WERI-Rb-1 (cell line): Measurements from ENCODE around the gene ANKRD44.

Source experiments
- DNase-seq: peaks from one replicate; pipeline ENCODE4 v3.0.0-alpha.2; 2020
- H3K27ac ChIP-seq: fragments of 250-450 bp; sonication (Bioruptor Pico); 2 replicates; pipeline ENCODE4 v1.5.1; 2020; ENCODE audit warnings: mild to moderate bottlenecking, moderate library complexity
- H3K27me3 ChIP-seq: fragments of 250-450 bp; sonication (Bioruptor Pico); 2 replicates; pipeline ENCODE4 v1.5.1; 2021; ENCODE audit warnings: mild to moderate bottlenecking, low read depth, moderate library complexity; ENCODE audit not compliant: insufficient read depth, severe bottlenecking
- H3K36me3 ChIP-seq: fragments of 250-450 bp; sonication (Bioruptor Pico); 2 replicates; pipeline ENCODE4 v1.5.1; 2020; ENCODE audit warnings: mild to moderate bottlenecking, moderate library complexity
- H3K4me3 ChIP-seq: 2 replicates; pipeline ENCODE4 v1.5.1; 2011; ENCODE audit warnings: low read depth, mild to moderate bottlenecking, control low read depth, low read length
- H3K9me3 ChIP-seq: fragments of 250-450 bp; sonication (Bioruptor Pico); 2 replicates; pipeline ENCODE4 v1.5.1; 2021; ENCODE audit warnings: mild to moderate bottlenecking, moderate library complexity; ENCODE audit not compliant: severe bottlenecking
- CTCF ChIP-seq: IDR thresholded peaks from 2 replicates; pipeline ENCODE4 v1.5.1; 2011; ENCODE audit warnings: low read depth, mild to moderate bottlenecking, control low read depth, inconsistent platforms, low read length

ANKRD44 gene

GRCh38 chr2:197248623-197249022, 62.0 kb downstream of the ANKRD44 start:
- no peak for DNase-seq
- no peak for TF ChIP-seq CTCF
- H3K27ac ChIP-seq: no peak overlapping the region
- H3K9me3 ChIP-seq: no peaks in the 10 kb centered on the region
- H3K4me3 ChIP-seq: no peak overlapping the region
- H3K27me3 ChIP-seq: no peaks in the 10 kb centered on the region
- H3K36me3 ChIP-seq: no peaks in the 10 kb centered on the region

- H3K36me3 ChIP-seq: no peaks in the 10 kb centered on the region
- no peak for TF ChIP-seq CTCF
- H3K27me3 ChIP-seq: no peaks in the 10 kb centered on the region
Measured at GRCh38 chr2:197248001-197248401, 62.6 kb downstream of the ANKRD44 start.

GRCh38 chr2:197247083-197247482, 63.5 kb downstream of the ANKRD44 start:
- Histone ChIP-seq H3K9me3 (no peaks in the 10 kb centered on the region), H3K27ac (no peak overlapping the region), H3K27me3 (no peaks in the 10 kb centered on the region), H3K36me3 (no peaks in the 10 kb centered on the region), H3K4me3 (no peak overlapping the region)
- DNase-seq: no peak
- TF ChIP-seq CTCF: no peak

More at GRCh38 chr2:197248001-197248401, 62.6 kb downstream of the ANKRD44 start:
- no peak overlapping the region for H3K27ac ChIP-seq
- no peaks in the 10 kb centered on the region for H3K9me3 ChIP-seq
- no peak for DNase-seq
- H3K4me3 ChIP-seq: no peak overlapping the region

DNA sequence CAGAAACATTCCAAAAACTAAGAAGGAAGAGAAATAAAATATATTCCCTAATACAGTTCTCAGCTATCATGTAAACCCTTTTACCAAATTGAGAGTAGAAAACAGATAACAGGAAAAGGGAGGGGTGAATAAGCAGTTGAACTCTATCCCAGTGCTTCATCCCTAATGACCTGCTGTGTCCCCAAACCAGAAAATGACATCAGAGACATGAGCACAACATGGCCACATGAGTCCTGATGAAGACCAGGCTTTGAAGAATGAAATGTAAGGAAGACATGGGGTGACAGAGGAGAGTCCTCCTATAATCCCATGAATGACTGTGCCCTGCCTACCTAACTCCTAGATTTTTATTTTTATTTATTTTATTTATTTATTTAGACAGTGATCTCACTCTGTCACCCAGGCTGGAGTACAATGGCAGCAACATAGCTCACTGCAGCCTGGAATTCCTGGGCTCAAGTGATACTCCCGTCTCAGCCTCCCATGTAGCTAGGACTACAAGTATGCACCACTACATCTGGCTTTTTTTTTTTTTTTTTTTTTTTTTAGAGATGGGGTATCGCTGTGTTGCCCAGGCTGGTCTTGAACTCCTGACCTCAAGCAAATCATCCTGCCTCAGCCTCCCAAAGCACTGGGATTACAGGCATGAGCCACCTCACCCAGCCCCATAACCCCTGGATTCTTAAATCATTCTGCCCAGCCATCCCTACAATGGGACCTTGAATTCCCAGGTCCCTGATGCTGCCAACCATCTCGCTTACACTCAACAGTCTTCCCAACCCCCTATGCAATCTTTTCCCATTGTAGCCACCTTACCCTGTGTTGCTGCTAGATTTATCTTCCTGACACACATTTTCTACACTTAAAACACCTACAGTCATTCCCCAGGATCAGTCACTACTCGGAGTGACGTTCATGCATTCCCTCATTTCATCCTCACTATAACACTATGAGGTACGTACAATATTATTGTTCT, 64.5 kb downstream of the ANKRD44 start:
- no peak for TF ChIP-seq CTCF
- no peak for DNase-seq
- no peaks in the 10 kb centered on the region for H3K36me3 ChIP-seq
- no peak overlapping the region for H3K4me3 ChIP-seq
- H3K9me3 ChIP-seq: no peaks in the 10 kb centered on the region
- no peaks in the 10 kb centered on the region for H3K27me3 ChIP-seq
- H3K27ac ChIP-seq: no peak overlapping the region

GRCh38 chr2:197244349-197244748, 66.2 kb downstream of the ANKRD44 start:
- TF ChIP-seq CTCF: no peak
- DNase-seq: no peak

More at GRCh38 chr2:197244349-197244748, 66.2 kb downstream of the ANKRD44 start:
- Histone ChIP-seq H3K27ac (no peak overlapping the region), H3K4me3 (no peak overlapping the region), H3K9me3 (no peaks in the 10 kb centered on the region), H3K36me3 (no peaks in the 10 kb centered on the region), H3K27me3 (no peaks in the 10 kb centered on the region)
